Measurements from ENCODE around the gene ST3GAL3.
A peak's percentile ranks its signal among the peaks of the same experiment; 100 is the strongest.

The ST3GAL3 gene

DNA sequence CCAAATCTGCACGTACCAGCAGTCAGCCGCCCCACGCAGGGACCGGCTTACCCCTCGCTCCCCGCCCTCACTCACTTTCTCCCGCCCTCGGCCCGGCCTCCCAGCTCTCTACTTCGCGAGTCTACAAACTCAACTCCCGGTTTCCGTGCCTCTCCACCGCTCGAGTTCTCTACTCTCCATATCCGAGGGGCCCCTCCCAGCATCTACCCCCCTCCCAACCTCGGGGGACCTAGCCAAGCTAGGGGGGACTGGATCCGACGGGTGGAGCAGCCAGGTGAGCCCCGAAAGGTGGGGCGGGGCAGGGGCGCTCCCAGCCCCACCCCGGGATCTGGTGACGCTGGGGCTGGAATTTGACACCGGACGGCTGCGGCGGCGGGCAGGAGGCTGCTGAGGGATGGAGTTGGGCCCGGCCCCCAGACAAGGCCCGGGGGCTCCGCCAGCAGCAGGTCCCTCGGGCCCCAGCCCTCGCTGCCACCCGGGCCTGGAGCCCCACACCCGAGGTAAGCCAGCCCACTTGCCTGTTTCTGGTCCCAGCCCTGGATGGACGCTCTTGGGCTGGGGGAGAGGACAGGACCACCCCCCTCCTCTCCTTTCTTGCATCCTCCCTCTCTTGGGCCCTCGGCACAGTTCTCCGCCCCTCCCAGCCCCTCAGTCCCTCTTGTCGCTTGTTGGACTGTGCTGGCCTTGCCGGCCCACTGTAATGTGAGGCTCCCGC lies 226.2 kb downstream of the ST3GAL3 start, which contains the start of gene ARTN:
Gene ARTN (plus strand): TSS at position 416 of the 715 bp plus-strand sequence. CDS start 1,856 bp downstream, outside the sequence.
- POLR2A ChIA-PET, result interaction anchor here (0.9 to 1.2 kb wide), 2 partner anchors 14 to 170 kb away, joined by 3 read pairs; partner anchors contain the start of gene IPO13
- CTCF ChIA-PET, result interaction anchor here (0.6 to 12.4 kb wide), 26 partner anchors 7 to 519 kb away, joined by 3 to 555 read pairs (median 6); partner anchors contain the start of gene IPO13
- Histone ChIP-seq H3K4me3 (ENCODE audit: low read depth, low read length) (peak within 1 kb of the TSS; percentile 35), H3K36me3 (ENCODE audit: control insufficient read depth in 2 of 2, insufficient read depth in 1 of 2, low read length in 2 of 2) (peaks cover 0 to 9% of the 10 kb centered on the region in 2 experiments; a peak in 1 of 3 replicates), H3K4me1 (ENCODE audit: control insufficient read depth, insufficient read depth, low read length) (peaks cover 3% of the 10 kb centered on the region; the same call in 1 of the 2 replicates), H3K9me3 (ENCODE audit: control insufficient read depth, insufficient read depth, low read depth, low read length) (no peaks in the 10 kb centered on the region), H3K27ac (ENCODE audit: extremely low read depth, low read depth, low read length) (peak within 1 kb of the TSS; percentile 7; the same call in 1 of the 2 replicates)
- TF ChIP-seq, protein P1, sequence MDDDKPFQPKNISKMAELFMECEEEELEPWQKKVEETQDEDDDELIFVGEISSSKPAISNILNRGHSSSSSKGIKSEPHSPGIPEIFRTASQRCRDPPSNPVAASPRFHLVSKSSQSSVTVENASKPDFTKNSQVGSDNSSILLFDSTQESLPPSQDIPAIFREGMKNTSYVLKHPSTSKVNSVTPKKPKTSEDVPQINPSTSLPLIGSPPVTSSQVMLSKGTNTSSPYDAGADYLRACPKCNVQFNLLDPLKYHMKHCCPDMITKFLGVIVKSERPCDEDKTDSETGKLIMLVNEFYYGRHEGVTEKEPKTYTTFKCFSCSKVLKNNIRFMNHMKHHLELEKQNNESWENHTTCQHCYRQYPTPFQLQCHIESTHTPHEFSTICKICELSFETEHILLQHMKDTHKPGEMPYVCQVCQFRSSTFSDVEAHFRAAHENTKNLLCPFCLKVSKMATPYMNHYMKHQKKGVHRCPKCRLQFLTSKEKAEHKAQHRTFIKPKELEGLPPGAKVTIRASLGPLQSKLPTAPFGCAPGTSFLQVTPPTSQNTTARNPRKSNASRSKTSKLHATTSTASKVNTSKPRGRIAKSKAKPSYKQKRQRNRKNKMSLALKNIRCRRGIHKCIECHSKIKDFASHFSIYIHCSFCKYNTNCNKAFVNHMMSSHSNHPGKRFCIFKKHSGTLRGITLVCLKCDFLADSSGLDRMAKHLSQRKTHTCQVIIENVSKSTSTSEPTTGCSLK (tag by site-specific recombination; IDR thresholded peaks at IDR 0.05), result no peak
- TF ChIP-seq TCF7L2 (IDR thresholded peaks at IDR 0.05; ENCODE audit: borderline replicate concordance, low read depth, low read length) (no peak), ZNF677 (tag by site-specific recombination; IDR thresholded peaks at IDR 0.05) (no peak), ZNF133 (tag by site-specific recombination; IDR thresholded peaks at IDR 0.05) (no peak), ZNF701 (tag by site-specific recombination; IDR thresholded peaks at IDR 0.05) (no peak), EGR2 (tag by site-specific recombination; IDR thresholded peaks at IDR 0.05; ENCODE audit: low read depth) (peak; percentile 5; the same call in 1 of the 2 replicates), ZBTB8A (tag by site-specific recombination; IDR thresholded peaks at IDR 0.05) (peak; percentile 45), GLIS2 (tag by site-specific recombination; IDR thresholded peaks at IDR 0.05) (peak; percentile 90), ZNF16 (tag by site-specific recombination; IDR thresholded peaks at IDR 0.05; ENCODE audit: low read depth) (no peak), ZNF221 (tag by site-specific recombination; IDR thresholded peaks at IDR 0.05; ENCODE audit: borderline replicate concordance) (no peak), ZNF341 (tag by site-specific recombination; IDR thresholded peaks at IDR 0.05; ENCODE audit: low read depth) (peak; percentile 58), ZNF302 (tag by site-specific recombination; IDR thresholded peaks at IDR 0.05; ENCODE audit: low read depth) (no peak), ZNF530 (tag by site-specific recombination; IDR thresholded peaks at IDR 0.05; ENCODE audit: low read depth) (no peak), ZNF664 (tag by site-specific recombination; IDR thresholded peaks at IDR 0.05) (no peak), ZNF501 (tag by site-specific recombination; IDR thresholded peaks at IDR 0.05) (0 out of 2 replicates have a peak, but pooled peaks have one; percentile 42), ZNF37A (tag by site-specific recombination; IDR thresholded peaks at IDR 0.05) (no peak), SALL2 (tag by site-specific recombination; IDR thresholded peaks at IDR 0.05; ENCODE audit: borderline replicate concordance) (no peak), KLF16 (tag by site-specific recombination; IDR thresholded peaks at IDR 0.05) (peak; percentile 74), MEIS1 (CRISPR knock-in tag; IDR thresholded peaks at IDR 0.05; ENCODE audit: borderline replicate concordance) (no peak), ZNF426 (tag by site-specific recombination; IDR thresholded peaks at IDR 0.05) (no peak), WT1 (tag by site-specific recombination; IDR thresholded peaks at IDR 0.05) (peak; percentile 46), OSR2 (tag by site-specific recombination; IDR thresholded peaks at IDR 0.05) (no peak; the same call in 1 of the 2 replicates)
- TF ChIP-seq, protein P2, sequence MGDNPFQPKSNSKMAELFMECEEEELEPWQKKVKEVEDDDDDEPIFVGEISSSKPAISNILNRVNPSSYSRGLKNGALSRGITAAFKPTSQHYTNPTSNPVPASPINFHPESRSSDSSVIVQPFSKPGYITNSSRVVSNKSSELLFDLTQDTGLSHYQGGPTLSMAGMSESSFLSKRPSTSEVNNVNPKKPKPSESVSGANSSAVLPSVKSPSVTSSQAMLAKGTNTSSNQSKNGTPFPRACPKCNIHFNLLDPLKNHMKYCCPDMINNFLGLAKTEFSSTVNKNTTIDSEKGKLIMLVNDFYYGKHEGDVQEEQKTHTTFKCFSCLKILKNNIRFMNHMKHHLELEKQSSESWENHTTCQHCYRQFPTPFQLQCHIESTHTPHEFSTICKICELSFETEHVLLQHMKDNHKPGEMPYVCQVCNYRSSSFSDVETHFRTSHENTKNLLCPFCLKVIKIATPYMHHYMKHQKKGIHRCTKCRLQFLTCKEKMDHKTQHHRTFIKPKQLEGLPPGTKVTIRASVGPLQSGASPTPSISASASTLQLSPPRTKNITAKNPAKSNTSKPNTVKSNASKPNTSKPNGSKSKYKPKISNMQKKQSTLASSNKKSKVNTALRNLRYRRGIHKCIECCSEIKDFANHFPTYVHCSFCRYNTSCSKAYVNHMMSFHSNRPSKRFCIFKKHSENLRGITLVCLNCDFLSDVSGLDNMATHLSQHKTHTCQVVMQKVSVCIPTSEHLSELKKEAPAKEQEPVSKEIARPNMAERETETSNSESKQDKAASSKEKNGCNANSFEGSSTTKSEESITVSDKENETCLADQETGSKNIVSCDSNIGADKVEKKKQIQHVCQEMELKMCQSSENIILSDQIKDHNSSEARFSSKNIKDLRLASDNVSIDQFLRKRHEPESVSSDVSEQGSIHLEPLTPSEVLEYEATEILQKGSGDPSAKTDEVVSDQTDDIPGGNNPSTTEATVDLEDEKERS (tag by site-specific recombination; IDR thresholded peaks at IDR 0.05), result no peak
- TF ChIP-seq, protein P3, sequence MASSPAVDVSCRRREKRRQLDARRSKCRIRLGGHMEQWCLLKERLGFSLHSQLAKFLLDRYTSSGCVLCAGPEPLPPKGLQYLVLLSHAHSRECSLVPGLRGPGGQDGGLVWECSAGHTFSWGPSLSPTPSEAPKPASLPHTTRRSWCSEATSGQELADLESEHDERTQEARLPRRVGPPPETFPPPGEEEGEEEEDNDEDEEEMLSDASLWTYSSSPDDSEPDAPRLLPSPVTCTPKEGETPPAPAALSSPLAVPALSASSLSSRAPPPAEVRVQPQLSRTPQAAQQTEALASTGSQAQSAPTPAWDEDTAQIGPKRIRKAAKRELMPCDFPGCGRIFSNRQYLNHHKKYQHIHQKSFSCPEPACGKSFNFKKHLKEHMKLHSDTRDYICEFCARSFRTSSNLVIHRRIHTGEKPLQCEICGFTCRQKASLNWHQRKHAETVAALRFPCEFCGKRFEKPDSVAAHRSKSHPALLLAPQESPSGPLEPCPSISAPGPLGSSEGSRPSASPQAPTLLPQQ (tag by site-specific recombination; IDR thresholded peaks at IDR 0.05), result peak; percentile 57
- TF ChIP-seq, protein P4, sequence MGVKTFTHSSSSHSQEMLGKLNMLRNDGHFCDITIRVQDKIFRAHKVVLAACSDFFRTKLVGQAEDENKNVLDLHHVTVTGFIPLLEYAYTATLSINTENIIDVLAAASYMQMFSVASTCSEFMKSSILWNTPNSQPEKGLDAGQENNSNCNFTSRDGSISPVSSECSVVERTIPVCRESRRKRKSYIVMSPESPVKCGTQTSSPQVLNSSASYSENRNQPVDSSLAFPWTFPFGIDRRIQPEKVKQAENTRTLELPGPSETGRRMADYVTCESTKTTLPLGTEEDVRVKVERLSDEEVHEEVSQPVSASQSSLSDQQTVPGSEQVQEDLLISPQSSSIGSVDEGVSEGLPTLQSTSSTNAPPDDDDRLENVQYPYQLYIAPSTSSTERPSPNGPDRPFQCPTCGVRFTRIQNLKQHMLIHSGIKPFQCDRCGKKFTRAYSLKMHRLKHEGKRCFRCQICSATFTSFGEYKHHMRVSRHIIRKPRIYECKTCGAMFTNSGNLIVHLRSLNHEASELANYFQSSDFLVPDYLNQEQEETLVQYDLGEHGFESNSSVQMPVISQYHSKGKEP (tag by site-specific recombination; IDR thresholded peaks at IDR 0.05), result no peak
- TF ChIP-seq, protein P5, sequence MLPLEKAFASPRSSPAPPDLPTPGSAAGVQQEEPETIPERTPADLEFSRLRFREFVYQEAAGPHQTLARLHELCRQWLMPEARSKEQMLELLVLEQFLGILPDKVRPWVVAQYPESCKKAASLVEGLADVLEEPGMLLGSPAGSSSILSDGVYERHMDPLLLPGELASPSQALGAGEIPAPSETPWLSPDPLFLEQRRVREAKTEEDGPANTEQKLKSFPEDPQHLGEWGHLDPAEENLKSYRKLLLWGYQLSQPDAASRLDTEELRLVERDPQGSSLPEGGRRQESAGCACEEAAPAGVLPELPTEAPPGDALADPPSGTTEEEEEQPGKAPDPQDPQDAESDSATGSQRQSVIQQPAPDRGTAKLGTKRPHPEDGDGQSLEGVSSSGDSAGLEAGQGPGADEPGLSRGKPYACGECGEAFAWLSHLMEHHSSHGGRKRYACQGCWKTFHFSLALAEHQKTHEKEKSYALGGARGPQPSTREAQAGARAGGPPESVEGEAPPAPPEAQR (tag by site-specific recombination; IDR thresholded peaks at IDR 0.05), result no peak
- TF ChIP-seq, protein P6, sequence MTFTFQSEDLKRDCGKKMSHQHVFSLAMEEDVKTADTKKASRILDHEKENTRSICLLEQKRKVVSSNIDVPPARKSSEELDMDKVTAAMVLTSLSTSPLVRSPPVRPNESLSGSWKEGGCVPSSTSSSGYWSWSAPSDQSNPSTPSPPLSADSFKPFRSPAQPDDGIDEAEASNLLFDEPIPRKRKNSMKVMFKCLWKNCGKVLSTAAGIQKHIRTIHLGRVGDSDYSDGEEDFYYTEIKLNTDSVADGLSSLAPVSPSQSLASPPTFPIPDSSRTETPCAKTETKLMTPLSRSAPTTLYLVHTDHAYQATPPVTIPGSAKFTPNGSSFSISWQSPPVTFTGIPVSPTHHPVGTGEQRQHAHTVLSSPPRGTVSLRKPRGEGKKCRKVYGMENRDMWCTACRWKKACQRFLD (tag by site-specific recombination; IDR thresholded peaks at IDR 0.05), result no peak
